Measurements from ENCODE around the gene MAF. TPM values are rescaled to one million over a fixed set of nuclear protein-coding genes. Genes with fewer than 3 reads are reported as not detected.

MAF gene
- total RNA-seq, 1 experiment from 2014 or later = 6.6 TPM

GRCh38 chr16:79632289-79632688 lies 31.8 kb upstream of the MAF start:
- Mint-ChIP-seq H3K4me1 (peaks cover 8% of the 10 kb centered on the region), H3K4me3 (no peak overlapping the region), H3K27me3 (ENCODE audit: low read depth) (peaks cover 2% of the 10 kb centered on the region; the same call in 1 of the 2 replicates), H3K36me3 (no peaks in the 10 kb centered on the region), H3K27ac (no peak overlapping the region), H3K9me3 (peaks cover 15% of the 10 kb centered on the region)
- DNase-seq (ENCODE audit: low spot score) = no peak
- CTCF ChIA-PET = interaction anchor here (1.0 kb wide), 1 partner anchor 31 kb away, joined by 5 read pairs; no protein-coding TSS in a partner anchor
- no peak for ATAC-seq
- POLR2A ChIA-PET = no interaction called here
- TF ChIP-seq TEAD1 (CRISPR knock-in tag; IDR thresholded peaks at IDR 0.05) (no peak), IRF1 (CRISPR knock-in tag; IDR thresholded peaks at IDR 0.05) (no peak), ZNF317 (CRISPR knock-in tag; IDR thresholded peaks at IDR 0.05; ENCODE audit: borderline replicate concordance, low read depth) (no peak)

GRCh38 chr16:79628988-79629387 lies 28.5 kb upstream of the MAF start:
- Mint-ChIP-seq H3K27ac (no peak overlapping the region), H3K9me3 (peaks cover 15% of the 10 kb centered on the region), H3K36me3 (no peaks in the 10 kb centered on the region), H3K4me3 (no peak overlapping the region), H3K4me1 (peaks cover 2% of the 10 kb centered on the region; the same call in 1 of the 2 replicates), H3K27me3 (ENCODE audit: low read depth) (peaks cover 2% of the 10 kb centered on the region; the same call in 1 of the 2 replicates)
- ChIA-PET POLR2A (no interaction called here), CTCF (no interaction called here)
- ATAC-seq (no peak), DNase-seq (ENCODE audit: low spot score) (no peak)
- TF ChIP-seq TP53 (CRISPR knock-in tag; IDR thresholded peaks at IDR 0.05) = no peak
- TF ChIP-seq ZBTB43 (CRISPR knock-in tag; IDR thresholded peaks at IDR 0.05) = no peak
- TF ChIP-seq ELF4 (CRISPR knock-in tag; IDR thresholded peaks at IDR 0.05; ENCODE audit: low read depth) = no peak
- TF ChIP-seq SOX15 (CRISPR knock-in tag; IDR thresholded peaks at IDR 0.05) = no peak
- TF ChIP-seq JAZF1 (CRISPR knock-in tag; IDR thresholded peaks at IDR 0.05) = no peak
- TF ChIP-seq ERG (CRISPR knock-in tag; IDR thresholded peaks at IDR 0.05) = no peak
- no peak for TF ChIP-seq ZNF532 (CRISPR knock-in tag; IDR thresholded peaks at IDR 0.05; ENCODE audit: borderline replicate concordance)
- no peak for TF ChIP-seq ZNF425 (CRISPR knock-in tag; conservative IDR thresholded peaks at IDR 0.05)
- TF ChIP-seq ZNF138 (CRISPR knock-in tag; conservative IDR thresholded peaks at IDR 0.05) = no peak
- no peak for TF ChIP-seq RORB (CRISPR knock-in tag; IDR thresholded peaks at IDR 0.05)
